HepG2 (cell line): Measurements from ENCODE around the gene ZNF48. TPM values are rescaled to one million over a fixed set of nuclear protein-coding genes. Genes with fewer than 3 reads are reported as not detected.

Experiments
- CREM ChIP-seq, 2 experiments: sonication (generic) in 1 of 2; formaldehyde crosslinking in 1 of 2; IDR thresholded peaks; 2 replicates each; pipeline versions ENCODE4 v1.4.0 to v1.6.1; 2016 to 2020; ENCODE audit warnings: antibody characterized with exemption in 1 of 2, mild to moderate bottlenecking in 1 of 2, missing genetic modification reagents in 1 of 2
- EHMT2 ChIP-seq: fragments of 200-600 bp; sonication (generic); IDR thresholded peaks from 2 replicates; pipeline ENCODE4 v1.7.0; 2017; ENCODE audit warnings: antibody characterized with exemption, low read depth, low read length, borderline replicate concordance
- FOXC1 ChIP-seq: sonication (generic); formaldehyde crosslinking; IDR thresholded peaks from 2 replicates; pipeline ENCODE4 v1.8.0; 2022; ENCODE audit warnings: mild to moderate bottlenecking, missing genetic modification reagents, borderline replicate concordance
- GATAD2A ChIP-seq: IDR thresholded peaks from 2 replicates; pipeline ENCODE4 v1.6.1; 2016
- HNRNPL ChIP-seq: fragments of 200-400 bp; formaldehyde crosslinking; IDR thresholded peaks from 2 replicates; pipeline ENCODE4 v1.6.1; 2017; ENCODE audit warnings: mild to moderate bottlenecking, low read depth, low read length
- IKZF4 ChIP-seq: sonication (generic); formaldehyde crosslinking; IDR thresholded peaks from 2 replicates; pipeline ENCODE4 v1.5.1; 2020; ENCODE audit warnings: borderline replicate concordance, mild to moderate bottlenecking, low read depth, missing genetic modification reagents; ENCODE audit errors: not compliant biosample characterization
- MYNN ChIP-seq: sonication (generic); formaldehyde crosslinking; IDR thresholded peaks from 2 replicates; pipeline ENCODE4 v1.4.0; 2020; ENCODE audit warnings: mild to moderate bottlenecking, low read depth, missing genetic modification reagents
- NFATC3 ChIP-seq: sonication (generic); formaldehyde crosslinking; IDR thresholded peaks from 2 replicates; pipeline ENCODE4 v1.5.1; 2020; ENCODE audit warnings: mild to moderate bottlenecking, missing genetic modification reagents
- NFKBIZ ChIP-seq: IDR thresholded peaks from 2 replicates; pipeline ENCODE4 v1.6.1; 2018; ENCODE audit warnings: missing genetic modification reagents, missing compliant biosample characterization
- TRIM24 ChIP-seq: sonication (generic); formaldehyde crosslinking; IDR thresholded peaks from 2 replicates; pipeline ENCODE4 v1.8.0; 2022; ENCODE audit warnings: mild to moderate bottlenecking, missing genetic modification reagents
- ZNF768 ChIP-seq: sonication (generic); formaldehyde crosslinking; IDR thresholded peaks from 2 replicates; pipeline ENCODE4 v1.4.0; 2020; ENCODE audit warnings: missing genetic modification reagents
- polyA plus RNA-seq, 8 experiments: library from polyadenylated mRNA; depleted of rRNA in 3 of 8; stranded (reverse) in 7 of 8; unstranded in 1 of 8; fragments of >200 nt; fragmentation: Illumina TruSeq in 4 of 8; extraction: Trizol in 4 of 8; gene quantifications; 2 replicates each; pipeline versions ENCODE4 v1.2.1 to v1.2.3, GENCODE V29; 2011 to 2016; ENCODE audit warnings: low read depth in 4 of 8, missing spikeins in 1 of 8, mixed read lengths in 1 of 8; ENCODE audit not compliant: insufficient read depth in 1 of 8
- total RNA-seq, 5 experiments: library from RNA; depleted of rRNA; stranded (reverse); fragments of >200 nt; fragmentation: Illumina TruSeq; extraction: Trizol; gene quantifications; 2 replicates each; pipeline ENCODE4 v1.2.3, GENCODE V29; 2016; ENCODE audit warnings: low read depth in 1 of 5
- TF ChIP-seq, protein P1 (sequence below): fragments of 450-650 bp; IDR thresholded peaks from 2 replicates; pipeline ENCODE4 v1.6.1; 2017
- TF ChIP-seq, protein P2 (sequence below): IDR thresholded peaks from 2 replicates; pipeline ENCODE4 v1.6.1; 2016; ENCODE audit warnings: missing biosample characterization, missing genetic modification reagents, low read depth
- TF ChIP-seq, protein P3 (sequence below): sonication (generic); formaldehyde crosslinking; IDR thresholded peaks from 2 replicates; pipeline ENCODE4 v1.8.0; 2022; ENCODE audit warnings: low read depth, missing genetic modification reagents
- TF ChIP-seq, protein P4 (sequence below): sonication (generic); formaldehyde crosslinking; IDR thresholded peaks from 2 replicates; pipeline ENCODE4 v1.4.0; 2020; ENCODE audit warnings: missing genetic modification reagents
- TF ChIP-seq, protein P5 (sequence below): sonication (generic); formaldehyde crosslinking; IDR thresholded peaks from 2 replicates; pipeline ENCODE4 v1.8.0; 2022; ENCODE audit warnings: mild to moderate bottlenecking, missing genetic modification reagents, moderate library complexity
- TF ChIP-seq, protein P6 (sequence below): IDR thresholded peaks from 2 replicates; pipeline ENCODE4 v1.6.1; 2012; ENCODE audit warnings: low read depth, low read length, improper control_type of control experiment
- TF ChIP-seq, protein P7 (sequence below): sonication (generic); formaldehyde crosslinking; IDR thresholded peaks from 2 replicates; pipeline ENCODE4 v1.4.0; 2020; ENCODE audit warnings: low read depth, mild to moderate bottlenecking, missing genetic modification reagents

The ZNF48 gene
- total and polyA plus RNA-seq, 2 of the 13 experiments (the other 11 are each of a cell fraction or from before 2014, with no cell fraction given) = 9.9 to 12.3 TPM

DNA sequence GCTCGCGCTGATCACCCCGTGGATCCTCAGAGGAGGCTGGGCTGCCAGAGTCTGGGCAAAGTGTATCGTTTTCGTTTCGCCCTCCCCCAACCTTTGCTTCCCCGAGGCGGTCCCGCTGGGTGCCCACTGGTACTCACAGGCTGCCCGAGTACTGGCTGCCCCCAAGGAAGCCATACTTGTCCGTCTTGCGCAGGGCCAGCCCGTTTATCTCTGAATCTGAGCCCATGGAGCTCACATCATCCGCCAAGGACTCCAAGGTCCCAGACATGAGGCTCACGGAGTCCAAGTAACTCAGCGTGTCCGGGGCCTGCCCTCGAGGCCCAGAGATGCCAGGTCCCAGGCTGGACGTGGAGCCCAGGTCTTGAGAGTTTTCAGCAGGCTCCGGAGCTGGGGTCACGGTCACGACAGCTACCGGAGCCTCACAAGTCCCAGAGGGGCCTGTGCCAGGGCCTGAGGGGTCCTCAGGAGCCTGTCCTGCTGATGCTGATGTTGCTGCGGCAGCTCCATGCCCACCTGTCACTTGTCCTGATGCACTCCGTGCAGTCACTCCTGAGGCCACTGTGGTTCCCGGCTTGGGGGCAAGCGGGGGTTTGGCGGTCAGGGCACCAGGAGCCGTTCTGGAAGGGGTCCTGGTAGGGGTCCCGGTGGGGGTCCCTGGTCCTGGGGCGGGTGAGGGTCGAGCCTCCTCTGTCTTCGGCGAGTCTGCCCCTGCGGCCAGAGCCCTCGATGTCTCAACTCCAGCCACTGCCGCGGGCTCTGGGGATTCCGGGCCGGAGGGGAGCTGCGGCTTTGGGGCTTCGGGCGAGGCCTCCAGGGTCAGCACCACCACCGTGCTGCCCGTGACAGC is 25.9 kb upstream of the ZNF48 start (continued):
- TF ChIP-seq, protein P1, sequence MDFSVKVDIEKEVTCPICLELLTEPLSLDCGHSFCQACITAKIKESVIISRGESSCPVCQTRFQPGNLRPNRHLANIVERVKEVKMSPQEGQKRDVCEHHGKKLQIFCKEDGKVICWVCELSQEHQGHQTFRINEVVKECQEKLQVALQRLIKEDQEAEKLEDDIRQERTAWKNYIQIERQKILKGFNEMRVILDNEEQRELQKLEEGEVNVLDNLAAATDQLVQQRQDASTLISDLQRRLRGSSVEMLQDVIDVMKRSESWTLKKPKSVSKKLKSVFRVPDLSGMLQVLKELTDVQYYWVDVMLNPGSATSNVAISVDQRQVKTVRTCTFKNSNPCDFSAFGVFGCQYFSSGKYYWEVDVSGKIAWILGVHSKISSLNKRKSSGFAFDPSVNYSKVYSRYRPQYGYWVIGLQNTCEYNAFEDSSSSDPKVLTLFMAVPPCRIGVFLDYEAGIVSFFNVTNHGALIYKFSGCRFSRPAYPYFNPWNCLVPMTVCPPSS = no peak
- no peak for TF ChIP-seq CREM (IDR thresholded peaks at IDR 0.05)
- TF ChIP-seq CREM (CRISPR knock-in tag; IDR thresholded peaks at IDR 0.05) = no peak
- TF ChIP-seq FOXC1 = no peak; the same call in 1 of the 2 replicates
- TF ChIP-seq, protein P2, sequence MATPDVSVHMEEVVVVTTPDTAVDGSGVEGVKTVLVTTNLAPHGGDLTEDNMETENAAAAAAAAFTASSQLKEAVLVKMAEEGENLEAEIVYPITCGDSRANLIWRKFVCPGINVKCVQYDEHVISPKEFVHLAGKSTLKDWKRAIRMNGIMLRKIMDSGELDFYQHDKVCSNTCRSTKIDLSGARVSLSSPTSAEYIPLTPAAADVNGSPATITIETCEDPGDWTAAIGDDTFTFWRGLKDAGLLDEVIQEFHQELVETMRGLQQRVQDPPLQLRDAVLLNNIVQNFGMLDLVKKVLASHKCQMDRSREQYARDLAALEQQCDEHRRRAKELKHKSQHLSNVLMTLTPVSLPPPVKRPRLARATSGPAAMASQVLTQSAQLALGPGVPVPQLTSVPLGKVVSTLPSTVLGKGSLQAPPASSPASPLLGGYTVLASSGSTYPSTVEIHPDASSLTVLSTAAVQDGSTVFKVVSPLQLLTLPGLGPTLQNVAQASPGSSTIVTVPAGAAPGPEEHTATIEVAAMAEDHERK (CRISPR knock-in tag) = no peak
- TF ChIP-seq, protein P3, sequence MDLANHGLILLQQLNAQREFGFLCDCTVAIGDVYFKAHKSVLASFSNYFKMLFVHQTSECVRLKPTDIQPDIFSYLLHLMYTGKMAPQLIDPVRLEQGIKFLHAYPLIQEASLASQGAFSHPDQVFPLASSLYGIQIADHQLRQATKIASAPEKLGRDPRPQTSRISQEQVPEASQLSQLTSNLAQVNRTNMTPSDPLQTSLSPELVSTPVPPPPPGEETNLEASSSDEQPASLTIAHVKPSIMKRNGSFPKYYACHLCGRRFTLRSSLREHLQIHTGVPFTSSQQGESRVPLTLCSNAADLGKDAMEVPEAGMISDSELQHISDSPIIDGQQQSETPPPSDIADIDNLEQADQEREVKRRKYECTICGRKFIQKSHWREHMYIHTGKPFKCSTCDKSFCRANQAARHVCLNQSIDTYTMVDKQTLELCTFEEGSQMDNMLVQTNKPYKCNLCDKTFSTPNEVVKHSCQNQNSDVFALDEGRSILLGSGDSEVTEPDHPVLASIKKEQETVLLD (CRISPR knock-in tag) = no peak
- no peak for TF ChIP-seq NFKBIZ (CRISPR knock-in tag)
- TF ChIP-seq GATAD2A (CRISPR knock-in tag) = no peak
- TF ChIP-seq, protein P4, sequence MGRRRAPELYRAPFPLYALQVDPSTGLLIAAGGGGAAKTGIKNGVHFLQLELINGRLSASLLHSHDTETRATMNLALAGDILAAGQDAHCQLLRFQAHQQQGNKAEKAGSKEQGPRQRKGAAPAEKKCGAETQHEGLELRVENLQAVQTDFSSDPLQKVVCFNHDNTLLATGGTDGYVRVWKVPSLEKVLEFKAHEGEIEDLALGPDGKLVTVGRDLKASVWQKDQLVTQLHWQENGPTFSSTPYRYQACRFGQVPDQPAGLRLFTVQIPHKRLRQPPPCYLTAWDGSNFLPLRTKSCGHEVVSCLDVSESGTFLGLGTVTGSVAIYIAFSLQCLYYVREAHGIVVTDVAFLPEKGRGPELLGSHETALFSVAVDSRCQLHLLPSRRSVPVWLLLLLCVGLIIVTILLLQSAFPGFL (CRISPR knock-in tag) = no peak
- peak; percentile 72 for TF ChIP-seq HNRNPL
- TF ChIP-seq EHMT2 = no peak
- TF ChIP-seq, protein P5, sequence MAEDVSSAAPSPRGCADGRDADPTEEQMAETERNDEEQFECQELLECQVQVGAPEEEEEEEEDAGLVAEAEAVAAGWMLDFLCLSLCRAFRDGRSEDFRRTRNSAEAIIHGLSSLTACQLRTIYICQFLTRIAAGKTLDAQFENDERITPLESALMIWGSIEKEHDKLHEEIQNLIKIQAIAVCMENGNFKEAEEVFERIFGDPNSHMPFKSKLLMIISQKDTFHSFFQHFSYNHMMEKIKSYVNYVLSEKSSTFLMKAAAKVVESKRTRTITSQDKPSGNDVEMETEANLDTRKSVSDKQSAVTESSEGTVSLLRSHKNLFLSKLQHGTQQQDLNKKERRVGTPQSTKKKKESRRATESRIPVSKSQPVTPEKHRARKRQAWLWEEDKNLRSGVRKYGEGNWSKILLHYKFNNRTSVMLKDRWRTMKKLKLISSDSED (CRISPR knock-in tag) = no peak
- TF ChIP-seq, protein P6, sequence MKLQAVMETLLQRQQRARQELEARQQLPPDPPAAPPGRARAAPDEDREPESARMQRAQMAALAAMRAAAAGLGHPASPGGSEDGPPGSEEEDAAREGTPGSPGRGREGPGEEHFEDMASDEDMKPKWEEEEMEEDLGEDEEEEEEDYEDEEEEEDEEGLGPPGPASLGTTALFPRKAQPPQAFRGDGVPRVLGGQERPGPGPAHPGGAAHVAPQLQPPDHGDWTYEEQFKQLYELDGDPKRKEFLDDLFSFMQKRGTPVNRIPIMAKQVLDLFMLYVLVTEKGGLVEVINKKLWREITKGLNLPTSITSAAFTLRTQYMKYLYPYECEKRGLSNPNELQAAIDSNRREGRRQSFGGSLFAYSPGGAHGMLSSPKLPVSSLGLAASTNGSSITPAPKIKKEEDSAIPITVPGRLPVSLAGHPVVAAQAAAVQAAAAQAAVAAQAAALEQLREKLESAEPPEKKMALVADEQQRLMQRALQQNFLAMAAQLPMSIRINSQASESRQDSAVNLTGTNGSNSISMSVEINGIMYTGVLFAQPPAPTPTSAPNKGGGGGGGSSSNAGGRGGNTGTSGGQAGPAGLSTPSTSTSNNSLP = no peak
- TF ChIP-seq NFATC3 (CRISPR knock-in tag) = peak; percentile 85; the same call in 1 of the 2 replicates
- TF ChIP-seq MYNN = no peak
- no peak for TF ChIP-seq ZNF768 (CRISPR knock-in tag)
- no peak for TF ChIP-seq TRIM24 (CRISPR knock-in tag)
- TF ChIP-seq, protein P7, sequence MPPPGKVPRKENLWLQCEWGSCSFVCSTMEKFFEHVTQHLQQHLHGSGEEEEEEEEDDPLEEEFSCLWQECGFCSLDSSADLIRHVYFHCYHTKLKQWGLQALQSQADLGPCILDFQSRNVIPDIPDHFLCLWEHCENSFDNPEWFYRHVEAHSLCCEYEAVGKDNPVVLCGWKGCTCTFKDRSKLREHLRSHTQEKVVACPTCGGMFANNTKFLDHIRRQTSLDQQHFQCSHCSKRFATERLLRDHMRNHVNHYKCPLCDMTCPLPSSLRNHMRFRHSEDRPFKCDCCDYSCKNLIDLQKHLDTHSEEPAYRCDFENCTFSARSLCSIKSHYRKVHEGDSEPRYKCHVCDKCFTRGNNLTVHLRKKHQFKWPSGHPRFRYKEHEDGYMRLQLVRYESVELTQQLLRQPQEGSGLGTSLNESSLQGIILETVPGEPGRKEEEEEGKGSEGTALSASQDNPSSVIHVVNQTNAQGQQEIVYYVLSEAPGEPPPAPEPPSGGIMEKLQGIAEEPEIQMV (CRISPR knock-in tag) = no peak
- TF ChIP-seq IKZF4 (CRISPR knock-in tag) = peak; percentile 54
